Measurements from ENCODE around the gene PRKG1. TPM values are rescaled to one million over a fixed set of nuclear protein-coding genes. Genes with fewer than 3 reads are reported as not detected.

PRKG1 gene
- total and polyA plus RNA-seq, 12 donors, result 3.8 to 48.1 (median 29.9) TPM

DNA sequence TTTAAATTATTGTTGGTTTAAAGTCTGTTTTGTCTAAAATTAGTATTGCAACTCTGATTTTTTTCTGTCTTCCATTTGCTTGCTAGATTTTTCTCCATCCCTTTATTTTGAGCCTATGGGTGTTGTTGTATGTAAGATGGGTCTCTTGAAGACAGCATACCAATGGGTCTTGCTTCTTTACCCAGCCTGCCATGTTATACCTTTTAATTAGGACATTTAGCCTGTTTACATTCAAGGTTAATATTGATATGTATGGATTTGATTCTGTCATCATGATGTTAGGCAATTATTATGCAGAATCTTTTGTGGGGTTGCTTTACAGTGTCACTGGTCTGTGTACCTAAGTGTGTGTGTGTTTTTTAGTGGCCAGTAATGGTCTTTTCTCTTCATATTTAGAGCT is 906.5 kb downstream of the PRKG1 start:
- DNase-seq, result no peak
- H3K9me3 ChIP-seq, result peaks cover 0 to 11% (median 0%) of the 10 kb centered on the region in 11 donors
- intact Hi-C loops (cut with DNase I), result no loop called here

DNA sequence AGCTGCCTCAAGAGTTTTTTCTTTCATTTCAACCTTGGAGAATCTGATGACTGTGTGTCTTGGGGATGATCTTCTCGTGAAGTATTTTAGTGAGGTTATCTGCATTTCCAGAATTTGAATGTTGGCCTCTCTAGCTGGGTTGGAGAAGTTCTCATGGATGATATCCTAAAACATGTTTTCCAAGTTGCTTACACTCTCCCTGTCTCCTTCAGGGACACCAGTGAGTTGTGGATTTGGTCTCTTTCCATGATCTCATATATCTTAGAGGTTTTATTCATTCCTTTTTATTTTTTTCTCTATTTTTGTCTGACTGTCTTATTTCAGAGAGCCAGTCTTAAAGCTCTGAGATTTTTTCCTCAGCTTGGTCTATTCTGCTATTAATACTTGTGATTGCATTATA is 907.4 kb downstream of the PRKG1 start:
- H3K9me3 ChIP-seq, result peaks cover 0 to 11% (median 0%) of the 10 kb centered on the region in 11 donors
- ATAC-seq, result no peak
- 52 to 57% methylated on average over 1 of the region's 1 CpG for WGBS, 2 donors
- H3K36me3 ChIP-seq, result no peaks in the 10 kb centered on the region
- no peak overlapping the region for H3K27ac ChIP-seq
- H3K4me3 ChIP-seq, result no peak overlapping the region
- TF ChIP-seq, protein P1, sequence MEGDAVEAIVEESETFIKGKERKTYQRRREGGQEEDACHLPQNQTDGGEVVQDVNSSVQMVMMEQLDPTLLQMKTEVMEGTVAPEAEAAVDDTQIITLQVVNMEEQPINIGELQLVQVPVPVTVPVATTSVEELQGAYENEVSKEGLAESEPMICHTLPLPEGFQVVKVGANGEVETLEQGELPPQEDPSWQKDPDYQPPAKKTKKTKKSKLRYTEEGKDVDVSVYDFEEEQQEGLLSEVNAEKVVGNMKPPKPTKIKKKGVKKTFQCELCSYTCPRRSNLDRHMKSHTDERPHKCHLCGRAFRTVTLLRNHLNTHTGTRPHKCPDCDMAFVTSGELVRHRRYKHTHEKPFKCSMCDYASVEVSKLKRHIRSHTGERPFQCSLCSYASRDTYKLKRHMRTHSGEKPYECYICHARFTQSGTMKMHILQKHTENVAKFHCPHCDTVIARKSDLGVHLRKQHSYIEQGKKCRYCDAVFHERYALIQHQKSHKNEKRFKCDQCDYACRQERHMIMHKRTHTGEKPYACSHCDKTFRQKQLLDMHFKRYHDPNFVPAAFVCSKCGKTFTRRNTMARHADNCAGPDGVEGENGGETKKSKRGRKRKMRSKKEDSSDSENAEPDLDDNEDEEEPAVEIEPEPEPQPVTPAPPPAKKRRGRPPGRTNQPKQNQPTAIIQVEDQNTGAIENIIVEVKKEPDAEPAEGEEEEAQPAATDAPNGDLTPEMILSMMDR (IDR thresholded peaks at IDR 0.05), result no peak
- no peaks in the 10 kb centered on the region for H3K27me3 ChIP-seq
- DNase-seq, result no peak
- intact Hi-C loops (cut with DNase I), result no loop called here
- peaks cover 0 to 13% (median 0%) of the 10 kb centered on the region in 9 donors for H3K4me1 ChIP-seq

More for the DNA sequence above, 906.5 kb downstream of the PRKG1 start:
- Histone ChIP-seq H3K4me3 (no peak overlapping the region), H3K36me3 (no peaks in the 10 kb centered on the region), H3K27me3 (no peaks in the 10 kb centered on the region), H3K27ac (no peak overlapping the region), H3K4me1 (peaks cover 0 to 9% (median 0%) of the 10 kb centered on the region in 9 donors)
- ATAC-seq, result no peak
- TF ChIP-seq, protein P1 (IDR thresholded peaks at IDR 0.05), result no peak

DNA sequence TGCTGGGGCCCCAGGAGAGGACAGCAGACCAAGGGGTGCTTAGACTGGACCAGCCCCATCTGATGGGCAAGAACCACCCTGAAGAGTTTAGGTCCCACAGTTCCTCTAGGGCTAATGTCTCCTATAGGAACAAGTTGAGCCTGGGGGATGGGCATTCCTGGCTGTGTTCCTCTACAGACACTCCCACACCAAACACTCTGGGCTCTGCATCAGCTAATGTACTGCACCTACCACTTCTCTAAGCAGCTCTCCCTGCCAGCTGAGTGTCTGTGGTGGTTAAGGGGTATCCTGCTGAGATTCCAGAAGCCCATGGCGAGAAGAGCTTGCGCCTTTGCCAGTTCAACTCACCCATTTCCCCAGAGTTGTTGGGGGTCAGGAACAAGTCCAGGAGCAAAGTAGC is 909.2 kb downstream of the PRKG1 start:
- Histone ChIP-seq H3K4me3 (no peak overlapping the region), H3K36me3 (no peaks in the 10 kb centered on the region), H3K27ac (no peak overlapping the region), H3K27me3 (no peaks in the 10 kb centered on the region), H3K9me3 (peaks cover 0 to 11% (median 0%) of the 10 kb centered on the region in 11 donors), H3K4me1 (peaks cover 0 to 14% (median 0%) of the 10 kb centered on the region in 9 donors)
- DNase-seq (no peak), ATAC-seq (no peak)
- 94 to 96% methylated on average over 2 of the region's 2 CpGs for WGBS, 2 donors
- TF ChIP-seq, protein P1 (IDR thresholded peaks at IDR 0.05), result no peak
- intact Hi-C loops (cut with DNase I), result no loop called here

DNA sequence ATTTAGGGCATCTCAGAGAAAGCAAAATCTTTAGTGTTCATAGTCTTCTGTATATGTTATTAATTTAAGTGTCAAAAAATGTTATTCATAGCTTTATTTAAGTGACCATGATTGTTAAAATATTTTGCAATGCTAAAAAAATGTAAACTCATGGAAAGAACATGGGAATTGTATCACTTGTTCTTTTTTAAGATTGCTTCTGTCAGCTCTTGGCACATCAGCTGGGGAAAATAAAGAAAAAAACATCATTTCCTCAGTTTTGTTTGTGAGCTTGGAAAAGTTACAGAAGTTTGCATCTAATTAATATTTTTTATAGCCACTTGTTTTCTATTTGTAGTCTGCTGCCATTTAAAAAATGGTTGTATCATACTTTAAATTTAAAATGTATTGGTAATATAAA is 911.0 kb downstream of the PRKG1 start:
- H3K27me3 ChIP-seq, result no peaks in the 10 kb centered on the region
- intact Hi-C loops (cut with DNase I), result no loop called here
- TF ChIP-seq, protein P1 (IDR thresholded peaks at IDR 0.05), result no peak
- no peak overlapping the region for H3K4me3 ChIP-seq
- no peak overlapping the region for H3K27ac ChIP-seq
- peaks cover 0 to 14% (median 0%) of the 10 kb centered on the region in 9 donors for H3K4me1 ChIP-seq
- no peaks in the 10 kb centered on the region for H3K36me3 ChIP-seq
- DNase-seq (no peak), ATAC-seq (no peak)
- H3K9me3 ChIP-seq, result peaks cover 0 to 15% (median 0%) of the 10 kb centered on the region in 11 donors
